ENCODE results near the gene SOX18. TPM values are rescaled to one million over a fixed set of nuclear protein-coding genes. Genes with fewer than 3 reads are reported as not detected.

Gene SOX18
- total and polyA plus RNA-seq, 2 of the 4 experiments (the other 2 are of a cell fraction) = not detected

DNA sequence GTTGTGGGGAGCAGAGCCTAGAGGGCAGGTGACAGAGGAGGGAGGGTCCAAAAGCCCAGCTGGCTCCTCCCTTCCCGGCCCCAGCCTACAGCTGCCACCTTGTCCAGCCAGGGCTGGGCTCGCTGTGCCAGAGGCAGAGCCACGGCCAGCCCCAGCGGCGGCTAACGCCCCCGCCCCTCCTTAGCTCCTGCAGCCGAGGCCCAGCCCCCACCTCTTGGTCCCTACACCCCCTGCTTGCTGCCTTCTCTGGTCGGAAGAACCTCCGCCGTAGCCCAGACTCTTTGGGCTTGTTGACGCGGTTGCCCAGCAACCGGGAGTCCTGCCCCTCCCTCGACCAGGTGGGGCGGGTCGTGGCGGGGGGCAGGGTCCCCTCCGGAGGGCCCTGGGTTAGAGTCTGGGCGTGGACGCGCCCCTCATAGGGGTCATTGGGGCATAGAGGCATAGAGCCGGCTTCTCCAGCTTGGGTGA is 35.3 kb upstream of the SOX18 start:
- 0% methylated on average over 1 of the region's 23 CpGs; no CpG with 5 or more reads in 1 of the 2 experiments for WGBS, 2 experiments (ENCODE audit: extremely low coverage in 2 of 2, insufficient read length in 1 of 2)
- Histone ChIP-seq H3K56ac (ENCODE audit: extremely low read depth, insufficient read depth, low read length) (no peak overlapping the region), H3K9ac (ENCODE audit: low read depth, low read length) (no peak overlapping the region), H3K23ac (ENCODE audit: low read depth, low read length) (no peak overlapping the region), H4K5ac (ENCODE audit: low read depth, low read length) (no peak overlapping the region), H3K4ac (ENCODE audit: low read depth, low read length) (no peak overlapping the region), H2BK5ac (ENCODE audit: low read depth, low read length, poor library complexity, severe bottlenecking) (no peak overlapping the region), H2BK20ac (ENCODE audit: low read depth, low read length) (no peak overlapping the region), H4K20me1 (ENCODE audit: insufficient read depth, low read length) (peaks cover 15% of the 10 kb centered on the region), H2AFZ (replicated peaks; ENCODE audit: low read length, poor library complexity) (no peak overlapping the region), H2AK9ac (replicated peaks; ENCODE audit: low read depth, low read length, poor library complexity) (no peak overlapping the region), H3K27ac (ENCODE audit: insufficient read depth, low read length) (no peak overlapping the region), H3K4me2 (ENCODE audit: low read depth, low read length) (no peak overlapping the region), H2AK5ac (ENCODE audit: low read depth, low read length) (no peak overlapping the region), H4K91ac (ENCODE audit: insufficient read depth, low read depth, low read length) (no peak overlapping the region), H3K14ac (replicated peaks; ENCODE audit: low read depth, low read length) (no peak overlapping the region), H3K9me1 (ENCODE audit: insufficient read depth, low read length) (no peaks in the 10 kb centered on the region), H3K4me1 (ENCODE audit: control insufficient read depth, insufficient read depth, low read length) (peaks cover 6% of the 10 kb centered on the region; the same call in 1 of the 2 replicates), H3K4me3 (ENCODE audit: insufficient read depth, low read depth, low read length) (no peak overlapping the region), H2BK120ac (ENCODE audit: low read depth, low read length) (no peak overlapping the region), H3K9me3 (ENCODE audit: control insufficient read depth, insufficient read depth, low read length) (peaks cover 8% of the 10 kb centered on the region; the same call in 1 of the 2 replicates), H3K36me3 (ENCODE audit: control insufficient read depth, insufficient read depth, low read length) (no peaks in the 10 kb centered on the region), H3K79me1 (ENCODE audit: low read depth in 1 of 2, low read length in 2 of 2) (no peaks in the 10 kb centered on the region), H3K18ac (ENCODE audit: low read depth, low read length) (no peak overlapping the region), H4K8ac (ENCODE audit: low read depth in 2 of 2, low read length in 2 of 2) (no peak overlapping the region), H2BK15ac (ENCODE audit: low read depth, low read length) (no peak overlapping the region), H3K27me3 (ENCODE audit: control insufficient read depth, insufficient read depth, low read length) (peaks cover 55% of the 10 kb centered on the region)
- ATAC-seq (ENCODE audit: low read depth) = no peak
- no TSS peak for BruUV-seq (replicated peaks)
- intact Hi-C loops (cut with micrococcal nuclease) (no loop called here), in situ Hi-C loops (cut with MboI; ENCODE audit: low sequenced_read_pairs) (no loop called here), dilution Hi-C loops (cut with HindIII; ENCODE audit: low sequenced_read_pairs, unreplicated experiment) (no loop called here)
- ChIA-PET POLR2A (ENCODE audit: unreplicated experiment) (no interaction called here), CTCF (interaction anchor here (1.3 kb wide), 1 partner anchor 27 kb away, joined by 4 read pairs; no protein-coding TSS in a partner anchor)
- no peak for DNase-seq
- no peak for TF ChIP-seq SMC3 (IDR thresholded peaks at IDR 0.05; ENCODE audit: low read depth, low read length)
- TF ChIP-seq, protein P1, sequence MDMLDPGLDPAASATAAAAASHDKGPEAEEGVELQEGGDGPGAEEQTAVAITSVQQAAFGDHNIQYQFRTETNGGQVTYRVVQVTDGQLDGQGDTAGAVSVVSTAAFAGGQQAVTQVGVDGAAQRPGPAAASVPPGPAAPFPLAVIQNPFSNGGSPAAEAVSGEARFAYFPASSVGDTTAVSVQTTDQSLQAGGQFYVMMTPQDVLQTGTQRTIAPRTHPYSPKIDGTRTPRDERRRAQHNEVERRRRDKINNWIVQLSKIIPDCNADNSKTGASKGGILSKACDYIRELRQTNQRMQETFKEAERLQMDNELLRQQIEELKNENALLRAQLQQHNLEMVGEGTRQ (IDR thresholded peaks at IDR 0.05; ENCODE audit: low read depth, low read length) = no peak
- TF ChIP-seq MAZ (IDR thresholded peaks at IDR 0.05; ENCODE audit: borderline replicate concordance, low read depth, low read length) = no peak
- TF ChIP-seq CEBPB (IDR thresholded peaks at IDR 0.05; ENCODE audit: low read depth, low read length) = no peak
- TF ChIP-seq POLR2A (IDR thresholded peaks at IDR 0.05; ENCODE audit: low read depth, low read length) = no peak
- no peak for TF ChIP-seq CHD1 (IDR thresholded peaks at IDR 0.05; ENCODE audit: low read depth, low read length)
- no peak for TF ChIP-seq MXI1 (IDR thresholded peaks at IDR 0.05; ENCODE audit: borderline replicate concordance, low read depth, low read length)
- no peak for TF ChIP-seq MAFK (IDR thresholded peaks at IDR 0.05; ENCODE audit: low read depth, low read length)
- TF ChIP-seq, protein P2, sequence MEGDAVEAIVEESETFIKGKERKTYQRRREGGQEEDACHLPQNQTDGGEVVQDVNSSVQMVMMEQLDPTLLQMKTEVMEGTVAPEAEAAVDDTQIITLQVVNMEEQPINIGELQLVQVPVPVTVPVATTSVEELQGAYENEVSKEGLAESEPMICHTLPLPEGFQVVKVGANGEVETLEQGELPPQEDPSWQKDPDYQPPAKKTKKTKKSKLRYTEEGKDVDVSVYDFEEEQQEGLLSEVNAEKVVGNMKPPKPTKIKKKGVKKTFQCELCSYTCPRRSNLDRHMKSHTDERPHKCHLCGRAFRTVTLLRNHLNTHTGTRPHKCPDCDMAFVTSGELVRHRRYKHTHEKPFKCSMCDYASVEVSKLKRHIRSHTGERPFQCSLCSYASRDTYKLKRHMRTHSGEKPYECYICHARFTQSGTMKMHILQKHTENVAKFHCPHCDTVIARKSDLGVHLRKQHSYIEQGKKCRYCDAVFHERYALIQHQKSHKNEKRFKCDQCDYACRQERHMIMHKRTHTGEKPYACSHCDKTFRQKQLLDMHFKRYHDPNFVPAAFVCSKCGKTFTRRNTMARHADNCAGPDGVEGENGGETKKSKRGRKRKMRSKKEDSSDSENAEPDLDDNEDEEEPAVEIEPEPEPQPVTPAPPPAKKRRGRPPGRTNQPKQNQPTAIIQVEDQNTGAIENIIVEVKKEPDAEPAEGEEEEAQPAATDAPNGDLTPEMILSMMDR (conservative IDR thresholded peaks at IDR 0.05; ENCODE audit: low read depth, low read length) = no peak
- no peak for TF ChIP-seq RFX5 (IDR thresholded peaks at IDR 0.05; ENCODE audit: low read depth, low read length)
- no peak for TF ChIP-seq RAD21 (IDR thresholded peaks at IDR 0.05; ENCODE audit: low read length)
- TF ChIP-seq FOS (IDR thresholded peaks at IDR 0.05; ENCODE audit: low read depth, low read length) = no peak
- TF ChIP-seq RCOR1 (IDR thresholded peaks at IDR 0.05; ENCODE audit: insufficient replicate concordance, low read length) = no peak
- no peak for TF ChIP-seq NFE2L2 (IDR thresholded peaks at IDR 0.05; ENCODE audit: low read depth, low read length)
- TF ChIP-seq, protein P3, sequence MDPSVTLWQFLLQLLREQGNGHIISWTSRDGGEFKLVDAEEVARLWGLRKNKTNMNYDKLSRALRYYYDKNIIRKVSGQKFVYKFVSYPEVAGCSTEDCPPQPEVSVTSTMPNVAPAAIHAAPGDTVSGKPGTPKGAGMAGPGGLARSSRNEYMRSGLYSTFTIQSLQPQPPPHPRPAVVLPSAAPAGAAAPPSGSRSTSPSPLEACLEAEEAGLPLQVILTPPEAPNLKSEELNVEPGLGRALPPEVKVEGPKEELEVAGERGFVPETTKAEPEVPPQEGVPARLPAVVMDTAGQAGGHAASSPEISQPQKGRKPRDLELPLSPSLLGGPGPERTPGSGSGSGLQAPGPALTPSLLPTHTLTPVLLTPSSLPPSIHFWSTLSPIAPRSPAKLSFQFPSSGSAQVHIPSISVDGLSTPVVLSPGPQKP (IDR thresholded peaks at IDR 0.05; ENCODE audit: borderline replicate concordance, low read depth, low read length) = no peak
- TF ChIP-seq BHLHE40 (IDR thresholded peaks at IDR 0.05; ENCODE audit: low read depth, low read length) = no peak
